Cardiac muscle cell (in vitro differentiated cells and primary cell): Measurements from ENCODE around the gene CHCHD6. TPM values are rescaled to one million over a fixed set of nuclear protein-coding genes. Genes with fewer than 3 reads are reported as not detected.

Experiments
- DNase-seq, 2 donors: peaks; one replicate each; pipeline versions ENCODE4 v3.0.0 to v3.0.0-alpha.2; 2010 to 2017; ENCODE audit warnings: low read depth in 1 of 2, low spot score in 1 of 2
- H3K27ac ChIP-seq: fragments of 200-600 bp; sonication (generic); 2 replicates; pipeline ENCODE4 v1.5.1; 2016
- H3K27me3 ChIP-seq: fragments of 200-600 bp; sonication (generic); 2 replicates; pipeline ENCODE4 v1.6.0; 2016; ENCODE audit warnings: control low read depth
- H3K36me3 ChIP-seq: fragments of 200-600 bp; sonication (generic); 2 replicates; pipeline ENCODE4 v1.5.1; 2016; ENCODE audit warnings: control low read depth
- H3K4me1 ChIP-seq: fragments of 200-600 bp; sonication (generic); 2 replicates; pipeline ENCODE4 v1.8.1; 2017; ENCODE audit warnings: low read depth, mild to moderate bottlenecking, mixed run types
- H3K4me3 ChIP-seq: fragments of 200-600 bp; sonication (generic); 2 replicates; pipeline ENCODE4 v1.5.1; 2016; ENCODE audit warnings: mild to moderate bottlenecking
- H3K9me3 ChIP-seq: fragments of 200-600 bp; sonication (generic); 2 replicates; pipeline ENCODE4 v1.5.1; 2017; ENCODE audit warnings: low read depth, mild to moderate bottlenecking, control low read depth
- CTCF ChIP-seq: IDR thresholded peaks from 2 replicates; pipeline ENCODE4 v1.5.1; 2012; ENCODE audit warnings: low read depth, mild to moderate bottlenecking, low read length
- polyA plus RNA-seq: library from polyadenylated mRNA; unstranded; fragments of >200 nt; fragmentation: Nextera tagmentation; extraction: Ambion mirVana; gene quantifications from 2 replicates; pipeline ENCODE4 v1.2.1, GENCODE V29; 2016
- total RNA-seq: library from RNA; depleted of rRNA; stranded (reverse); fragments of >200 nt; gene quantifications from 2 replicates; pipeline ENCODE4 v1.2.3, GENCODE V29; 2016

The CHCHD6 gene
- total and polyA plus RNA-seq, 2 experiments from 2014 or later: 76.0 to 102 TPM

GRCh38 chr3:126921085-126921824 is 217.2 kb downstream of the CHCHD6 start:
- H3K27me3 ChIP-seq: no peaks in the 10 kb centered on the region
- no peak for TF ChIP-seq CTCF
- peaks cover 4% of the 10 kb centered on the region for H3K4me1 ChIP-seq
- H3K27ac ChIP-seq: no peak overlapping the region
- DNase-seq: no peak
- H3K4me3 ChIP-seq: no peak overlapping the region
- no peaks in the 10 kb centered on the region for H3K9me3 ChIP-seq
- H3K36me3 ChIP-seq: no peaks in the 10 kb centered on the region

GRCh38 chr3:126922466-126922865 is 218.4 kb downstream of the CHCHD6 start:
- Histone ChIP-seq H3K27ac (no peak overlapping the region), H3K9me3 (no peaks in the 10 kb centered on the region), H3K27me3 (no peaks in the 10 kb centered on the region), H3K4me1 (peaks cover 4% of the 10 kb centered on the region), H3K36me3 (no peaks in the 10 kb centered on the region), H3K4me3 (no peak overlapping the region)
- TF ChIP-seq CTCF: no peak
- no peak for DNase-seq

GRCh38 chr3:126923423-126923822 is 219.4 kb downstream of the CHCHD6 start:
- H3K9me3 ChIP-seq: no peaks in the 10 kb centered on the region
- no peak for DNase-seq
- peaks cover 4% of the 10 kb centered on the region for H3K4me1 ChIP-seq
- no peak overlapping the region for H3K4me3 ChIP-seq
- TF ChIP-seq CTCF: no peak
- no peak overlapping the region for H3K27ac ChIP-seq
- no peaks in the 10 kb centered on the region for H3K36me3 ChIP-seq
- H3K27me3 ChIP-seq: no peaks in the 10 kb centered on the region

- no peak for TF ChIP-seq CTCF
- Histone ChIP-seq H3K27me3 (no peaks in the 10 kb centered on the region), H3K9me3 (no peaks in the 10 kb centered on the region), H3K36me3 (no peaks in the 10 kb centered on the region), H3K27ac (no peak overlapping the region), H3K4me3 (no peak overlapping the region), H3K4me1 (peaks cover 4% of the 10 kb centered on the region)
- DNase-seq: no peak
Measured at GRCh38 chr3:126923895-126924294, 219.9 kb downstream of the CHCHD6 start.

- H3K27ac ChIP-seq: no peak overlapping the region
- peaks cover 4% of the 10 kb centered on the region for H3K4me1 ChIP-seq
- no peak overlapping the region for H3K4me3 ChIP-seq
- DNase-seq: peak in 1 of 2 donors; percentile 30
- H3K27me3 ChIP-seq: no peaks in the 10 kb centered on the region
- TF ChIP-seq CTCF: no peak
- H3K36me3 ChIP-seq: no peaks in the 10 kb centered on the region
- H3K9me3 ChIP-seq: no peaks in the 10 kb centered on the region
Measured at GRCh38 chr3:126924458-126924857, 220.4 kb downstream of the CHCHD6 start.
